HCT116 (cell line): Measurements from ENCODE around the gene GOLGA6L7. TPM values are rescaled to one million over a fixed set of nuclear protein-coding genes. Genes with fewer than 3 reads are reported as not detected.
A peak's percentile ranks its signal among the peaks of the same experiment; 100 is the strongest.

Experiments
- ATAC-seq: fragments of 200-7000 bp; cut with Tn5 transposase; 2 replicates; pipeline ENCODE4 v1.9.1; 2020; ENCODE audit warnings: mild to moderate bottlenecking, moderate library complexity
- BruUV-seq: library from RNA; stranded (reverse); fragments of 400-500 nt; replicated peaks from 2 replicates; lab custom pipeline; 2021; lab: Mats Ljungman, UMichigan
- CTCF ChIA-PET: fragments of 300-600 bp; sonication (Branson Sonifier 250); formaldehyde crosslinking; loops from one replicate; lab custom pipeline; 2021; ENCODE audit warnings: antibody characterized with exemption; lab: Charles Lee
- POLR2A ChIA-PET: fragments of 300-600, 350-600 bp; sonication (Branson Sonifier 250); formaldehyde crosslinking; loops from one replicate; lab custom pipeline; 2021; ENCODE audit warnings: antibody characterized with exemption; lab: Charles Lee
- RAD21 ChIA-PET, 2 experiments: fragments of 300-600 bp; sonication (Branson Sonifier 250); formaldehyde crosslinking; loops; one replicate each; lab custom pipeline; 2023; ENCODE audit warnings: low total read pairs in 2 of 2; ENCODE audit not compliant: uncharacterized antibody in 2 of 2, unreplicated experiment in 2 of 2, low non-redundant PET in 1 of 2; lab: Charles Lee
- DNase-seq: peaks from one replicate; pipeline ENCODE4 v3.0.0-alpha.2; 2010; ENCODE audit warnings: low read depth, low spot score
- H2AFZ ChIP-seq: fragments of 200-600 bp; shearing (Covaris generic), sonication (generic); 2 replicates; pipeline ENCODE4 v1.6.1; 2017; ENCODE audit warnings: low read depth, mixed run types, mixed read lengths, antibody characterized with exemption, low read length; ENCODE audit not compliant: poor library complexity, severe bottlenecking
- H3K27ac ChIP-seq: 2 replicates; pipeline ENCODE4 v1.5.1; 2012; ENCODE audit warnings: low read depth, low read length
- H3K27me3 ChIP-seq: fragments of 200-600 bp; sonication (generic); 2 replicates; pipeline ENCODE4 v1.6.1; 2016; ENCODE audit warnings: mixed run types, low read length, mixed read lengths; ENCODE audit not compliant: insufficient read depth
- H3K36me3 ChIP-seq, 2 experiments: fragments of 200-500 bp in 1 of 2; fragments of 200-600 bp in 1 of 2; sonication (Bioruptor generic) in 1 of 2; sonication (generic) in 1 of 2; 2 replicates each; pipeline versions ENCODE4 v1.5.1 to v1.6.1; 2014 to 2016; ENCODE audit warnings: low read length in 2 of 2, inconsistent platforms in 1 of 2, mixed read lengths in 1 of 2, mixed run types in 1 of 2; ENCODE audit not compliant: insufficient read depth in 2 of 2, control insufficient read depth in 1 of 2
- H3K4me1 ChIP-seq, 2 experiments: fragments of 200-600 bp in 1 of 2; sonication (generic) in 1 of 2; 2 replicates each; pipeline versions ENCODE4 v1.5.1 to v1.6.1; 2012 to 2017; ENCODE audit warnings: low read length in 2 of 2, inconsistent platforms in 1 of 2, mild to moderate bottlenecking in 1 of 2, mixed read lengths in 1 of 2, mixed run types in 1 of 2, moderate library complexity in 1 of 2; ENCODE audit not compliant: insufficient read depth in 2 of 2, control insufficient read depth in 1 of 2
- H3K4me2 ChIP-seq: fragments of 200-600 bp; sonication (generic); 2 replicates; pipeline ENCODE4 v1.6.1; 2017; ENCODE audit warnings: mixed run types, low read length, mixed read lengths
- H3K4me3 ChIP-seq, 2 experiments: fragments of 200-600 bp in 1 of 2; sonication (generic) in 1 of 2; replicated peaks in 1 of 2; 2 replicates each; pipeline ENCODE4 v1.5.1; 2011 to 2016; ENCODE audit warnings: low read length in 2 of 2, control low read depth in 1 of 2, low read depth in 1 of 2, mild to moderate bottlenecking in 1 of 2, mixed read lengths in 1 of 2, mixed run types in 1 of 2
- H3K79me2 ChIP-seq: fragments of 200-600 bp; sonication (generic); 2 replicates; pipeline ENCODE4 v1.6.1; 2017; ENCODE audit warnings: mild to moderate bottlenecking, mixed run types, low read length, moderate library complexity, mixed read lengths; ENCODE audit not compliant: insufficient read depth
- H3K9ac ChIP-seq: fragments of 200-600 bp; sonication (generic); 2 replicates; pipeline ENCODE4 v1.6.1; 2016; ENCODE audit warnings: low read length, mixed read lengths
- H3K9me2 ChIP-seq: fragments of 200-600 bp; sonication (generic), shearing (Covaris generic); 2 replicates; pipeline ENCODE4 v1.6.1; 2017; ENCODE audit warnings: mixed run types, mild to moderate bottlenecking, moderate library complexity; ENCODE audit not compliant: insufficient read depth
- H3K9me3 ChIP-seq, 2 experiments: fragments of 200-500 bp in 1 of 2; fragments of 200-600 bp in 1 of 2; sonication (Bioruptor generic) in 1 of 2; sonication (generic) in 1 of 2; 2 replicates each; pipeline ENCODE4 v1.6.1; 2014 to 2017; ENCODE audit warnings: low read length in 2 of 2, mixed read lengths in 2 of 2, inconsistent platforms in 1 of 2, low read depth in 1 of 2, mild to moderate bottlenecking in 1 of 2, mixed run types in 1 of 2, moderate library complexity in 1 of 2; ENCODE audit not compliant: control insufficient read depth in 1 of 2, insufficient read depth in 1 of 2
- H4K20me1 ChIP-seq: fragments of 200-600 bp; sonication (generic), shearing (Covaris generic); 2 replicates; pipeline ENCODE4 v1.6.1; 2017; ENCODE audit warnings: mixed run types, mild to moderate bottlenecking, moderate library complexity; ENCODE audit not compliant: insufficient read depth
- POLR2AphosphoS5 ChIP-seq: IDR thresholded peaks from 2 replicates; pipeline ENCODE4 v1.6.1; 2011; ENCODE audit warnings: mild to moderate bottlenecking, low read depth, low read length, moderate library complexity
- RAD21 ChIP-seq: IDR thresholded peaks from 2 replicates; pipeline ENCODE4 v1.6.1; 2012; ENCODE audit warnings: low read depth, mild to moderate bottlenecking
- intact Hi-C: fragments of 100-400 bp; cut with micrococcal nuclease; formaldehyde crosslinking; loops from 2 replicates; pipeline ENCODE4 v1.10.0; 2022
- total RNA-seq: library from RNA; stranded (reverse); gene quantifications from one replicate; pipeline ENCODE4 v1.2.1, GENCODE V29; 2021; ENCODE audit not compliant: unreplicated experiment
- TF ChIP-seq, protein P1 (sequence below), 3 experiments: fragments of 200-600 bp in 1 of 3; sonication (generic) in 1 of 3; IDR thresholded peaks in 2 of 3; conservative IDR thresholded peaks in 1 of 3; 2 replicates each; pipeline ENCODE4 v1.5.1; 2012 to 2017; ENCODE audit warnings: low read depth in 2 of 3, low read length in 2 of 3, antibody characterized with exemption in 1 of 3, borderline replicate concordance in 1 of 3, control low read depth in 1 of 3, mild to moderate bottlenecking in 1 of 3, mixed read lengths in 1 of 3, mixed run types in 1 of 3, moderate library complexity in 1 of 3; ENCODE audit not compliant: insufficient read depth in 1 of 3
- TF ChIP-seq, protein P2 (sequence below): IDR thresholded peaks from 2 replicates; pipeline ENCODE4 v1.6.1; 2012

Gene GOLGA6L7
- total RNA-seq, 1 experiment from 2014 or later, result not detected

GRCh38 chr15:28881600-28881999 lies 33.2 kb upstream of the GOLGA6L7 start:
- POLR2A ChIA-PET, result no interaction called here

DNA sequence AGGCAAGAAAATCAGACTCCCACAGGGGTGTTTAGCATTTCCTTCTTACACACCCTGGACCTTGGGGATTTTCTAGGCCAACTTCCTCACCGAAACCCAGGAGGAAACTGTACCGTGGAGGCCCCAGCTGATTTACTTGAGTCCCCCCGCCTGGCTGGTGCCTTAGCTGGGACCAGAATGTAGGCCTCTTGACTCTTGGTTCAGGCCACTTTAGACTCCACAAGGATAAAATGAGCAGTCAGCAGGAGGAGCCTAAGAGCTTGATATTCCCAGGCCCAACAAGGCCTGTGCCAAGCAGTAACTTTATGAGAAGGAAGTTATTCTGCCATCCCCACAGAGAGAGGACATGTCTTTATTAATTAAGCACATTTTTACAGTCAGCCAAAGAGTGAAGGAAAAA lies 32.7 kb upstream of the GOLGA6L7 start:
- H3K9me3 ChIP-seq, result no peaks in the 10 kb centered on the region
- TF ChIP-seq RAD21 (peak; percentile 5; the same call in 1 of the 2 replicates), POLR2AphosphoS5 (no peak)
- TF ChIP-seq, protein P1, sequence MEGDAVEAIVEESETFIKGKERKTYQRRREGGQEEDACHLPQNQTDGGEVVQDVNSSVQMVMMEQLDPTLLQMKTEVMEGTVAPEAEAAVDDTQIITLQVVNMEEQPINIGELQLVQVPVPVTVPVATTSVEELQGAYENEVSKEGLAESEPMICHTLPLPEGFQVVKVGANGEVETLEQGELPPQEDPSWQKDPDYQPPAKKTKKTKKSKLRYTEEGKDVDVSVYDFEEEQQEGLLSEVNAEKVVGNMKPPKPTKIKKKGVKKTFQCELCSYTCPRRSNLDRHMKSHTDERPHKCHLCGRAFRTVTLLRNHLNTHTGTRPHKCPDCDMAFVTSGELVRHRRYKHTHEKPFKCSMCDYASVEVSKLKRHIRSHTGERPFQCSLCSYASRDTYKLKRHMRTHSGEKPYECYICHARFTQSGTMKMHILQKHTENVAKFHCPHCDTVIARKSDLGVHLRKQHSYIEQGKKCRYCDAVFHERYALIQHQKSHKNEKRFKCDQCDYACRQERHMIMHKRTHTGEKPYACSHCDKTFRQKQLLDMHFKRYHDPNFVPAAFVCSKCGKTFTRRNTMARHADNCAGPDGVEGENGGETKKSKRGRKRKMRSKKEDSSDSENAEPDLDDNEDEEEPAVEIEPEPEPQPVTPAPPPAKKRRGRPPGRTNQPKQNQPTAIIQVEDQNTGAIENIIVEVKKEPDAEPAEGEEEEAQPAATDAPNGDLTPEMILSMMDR (IDR thresholded peaks at IDR 0.05 in 2 of 3, conservative IDR thresholded peaks at IDR 0.05 in 1 of 3; ENCODE audit: borderline replicate concordance in 1 of 3, insufficient read depth in 1 of 3, low read depth in 2 of 3, low read length in 2 of 3), result no peak
- H3K9me2 ChIP-seq, result no peaks in the 10 kb centered on the region
- no peak for DNase-seq
- no peak overlapping the region for H2AFZ ChIP-seq
- BruUV-seq, result no TSS peak
- ChIA-PET RAD21 (no interaction called here), POLR2A (no interaction called here), CTCF (no interaction called here)
- no peaks in the 10 kb centered on the region for H3K79me2 ChIP-seq
- no peaks in the 10 kb centered on the region for H3K27me3 ChIP-seq
- intact Hi-C loops, result no loop called here
- H3K4me3 ChIP-seq, result no peak overlapping the region
- H3K36me3 ChIP-seq, result no peaks in the 10 kb centered on the region
- no peak overlapping the region for H3K9ac ChIP-seq
- ATAC-seq, result no peak
- no peak overlapping the region for H3K27ac ChIP-seq
- H3K4me2 ChIP-seq, result no peak overlapping the region
- no peaks in the 10 kb centered on the region for H4K20me1 ChIP-seq
- H3K4me1 ChIP-seq, result no peaks in the 10 kb centered on the region

More at GRCh38 chr15:28881600-28881999, 33.2 kb upstream of the GOLGA6L7 start:
- TF ChIP-seq, protein P2, sequence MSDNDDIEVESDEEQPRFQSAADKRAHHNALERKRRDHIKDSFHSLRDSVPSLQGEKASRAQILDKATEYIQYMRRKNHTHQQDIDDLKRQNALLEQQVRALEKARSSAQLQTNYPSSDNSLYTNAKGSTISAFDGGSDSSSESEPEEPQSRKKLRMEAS, result no peak
- TF ChIP-seq, protein P1 (IDR thresholded peaks at IDR 0.05 in 2 of 3, conservative IDR thresholded peaks at IDR 0.05 in 1 of 3; ENCODE audit: borderline replicate concordance in 1 of 3, insufficient read depth in 1 of 3, low read depth in 2 of 3, low read length in 2 of 3), result peak in 2 of 3 experiments; percentile 4 to 28; a peak in 1 of 6 replicates
- Histone ChIP-seq H3K27ac (no peak overlapping the region), H2AFZ (no peak overlapping the region), H3K9ac (no peak overlapping the region), H3K9me2 (no peaks in the 10 kb centered on the region), H3K27me3 (no peaks in the 10 kb centered on the region), H3K4me2 (no peak overlapping the region), H3K79me2 (no peaks in the 10 kb centered on the region), H3K4me3 (no peak overlapping the region), H3K36me3 (no peaks in the 10 kb centered on the region), H3K9me3 (no peaks in the 10 kb centered on the region), H3K4me1 (no peaks in the 10 kb centered on the region), H4K20me1 (no peaks in the 10 kb centered on the region)
- RAD21 ChIA-PET, result no interaction called here
- intact Hi-C loops, result no loop called here
- BruUV-seq, result no TSS peak
- no peak for DNase-seq
- ATAC-seq, result peak; percentile 69
- CTCF ChIA-PET, result no interaction called here
